OCI-LY1 (cell line): ENCODE measurements around the gene NEAT1.

ENCODE experiments used
- H2AFZ ChIP-seq: fragments of 200-600 bp; sonication (generic), shearing (Covaris generic); 2 replicates; pipeline ENCODE4 v1.6.0; 2014; ENCODE audit warnings: antibody characterized with exemption, mild to moderate bottlenecking, low read length
- H3F3A ChIP-seq: fragments of 200-600 bp; sonication (generic), shearing (Covaris generic); 2 replicates; pipeline ENCODE4 v1.6.0; 2014; ENCODE audit warnings: mild to moderate bottlenecking, antibody characterized with exemption, low read length, moderate library complexity; ENCODE audit not compliant: insufficient read depth
- H3K27ac ChIP-seq: fragments of 200-600 bp; sonication (generic); 2 replicates; pipeline ENCODE4 v1.5.1; 2014; ENCODE audit warnings: low read length, mixed run types, mild to moderate bottlenecking, low read depth; ENCODE audit not compliant: poor library complexity, severe bottlenecking
- H3K27me3 ChIP-seq: fragments of 200-600 bp; sonication (generic); 2 replicates; pipeline ENCODE4 v1.6.0; 2014; ENCODE audit warnings: antibody characterized with exemption, mild to moderate bottlenecking, low read length, moderate library complexity; ENCODE audit not compliant: insufficient read depth
- H3K36me3 ChIP-seq: fragments of 200-600 bp; sonication (generic); 2 replicates; pipeline ENCODE4 v1.6.1; 2014; ENCODE audit warnings: mild to moderate bottlenecking, antibody characterized with exemption, low read length, moderate library complexity, mixed read lengths; ENCODE audit not compliant: insufficient read depth
- H3K4me1 ChIP-seq: fragments of 200-600 bp; sonication (generic); 2 replicates; pipeline ENCODE4 v1.5.1; 2014; ENCODE audit warnings: mild to moderate bottlenecking, low read length, moderate library complexity; ENCODE audit not compliant: insufficient read depth, severe bottlenecking
- H3K4me2 ChIP-seq: fragments of 200-600 bp; sonication (generic), shearing (Covaris generic); 2 replicates; pipeline ENCODE4 v1.6.1; 2014; ENCODE audit warnings: low read length
- H3K4me3 ChIP-seq: fragments of 200-600 bp; sonication (generic); 2 replicates; pipeline ENCODE4 v1.5.1; 2014; ENCODE audit warnings: low read length, low read depth, mild to moderate bottlenecking, mixed read lengths; ENCODE audit not compliant: poor library complexity, severe bottlenecking
- H3K79me2 ChIP-seq: fragments of 200-600 bp; shearing (Covaris generic); 2 replicates; pipeline ENCODE4 v1.6.1; 2016; ENCODE audit warnings: mixed run types, low read length, mixed read lengths; ENCODE audit not compliant: insufficient read depth
- H3K9ac ChIP-seq: fragments of 200-600 bp; sonication (generic), shearing (Covaris generic); 2 replicates; pipeline ENCODE4 v1.6.1; 2014; ENCODE audit warnings: mild to moderate bottlenecking, low read length, mixed read lengths
- H3K9me2 ChIP-seq: fragments of 200-600 bp; sonication (generic), shearing (Covaris generic); 2 replicates; pipeline ENCODE4 v1.6.1; 2014; ENCODE audit warnings: low read depth, mild to moderate bottlenecking, low read length, mixed read lengths
- H3K9me3 ChIP-seq: fragments of 200-600 bp; shearing (Covaris generic); 2 replicates; pipeline ENCODE4 v1.6.1; 2014; ENCODE audit warnings: low read length, mixed read lengths
- H4K20me1 ChIP-seq: fragments of 200-600 bp; sonication (generic), shearing (Covaris generic); 2 replicates; pipeline ENCODE4 v1.6.0; 2016; ENCODE audit warnings: mild to moderate bottlenecking, low read length; ENCODE audit not compliant: insufficient read depth
- EZH2 ChIP-seq: fragments of 200-600 bp; sonication (generic), shearing (Covaris generic); IDR thresholded peaks from 2 replicates; pipeline ENCODE4 v1.8.0; 2017; ENCODE audit warnings: borderline replicate concordance, mixed run types, mild to moderate bottlenecking, antibody characterized with exemption, low read length, moderate library complexity, mixed read lengths
- TF ChIP-seq, protein P1 (sequence below): fragments of 200-600 bp; sonication (generic), shearing (Covaris generic); IDR thresholded peaks from 2 replicates; pipeline ENCODE4 v1.5.1; 2017; ENCODE audit warnings: mild to moderate bottlenecking, antibody characterized with exemption, low read length, moderate library complexity, mixed read lengths

Gene NEAT1

DNA sequence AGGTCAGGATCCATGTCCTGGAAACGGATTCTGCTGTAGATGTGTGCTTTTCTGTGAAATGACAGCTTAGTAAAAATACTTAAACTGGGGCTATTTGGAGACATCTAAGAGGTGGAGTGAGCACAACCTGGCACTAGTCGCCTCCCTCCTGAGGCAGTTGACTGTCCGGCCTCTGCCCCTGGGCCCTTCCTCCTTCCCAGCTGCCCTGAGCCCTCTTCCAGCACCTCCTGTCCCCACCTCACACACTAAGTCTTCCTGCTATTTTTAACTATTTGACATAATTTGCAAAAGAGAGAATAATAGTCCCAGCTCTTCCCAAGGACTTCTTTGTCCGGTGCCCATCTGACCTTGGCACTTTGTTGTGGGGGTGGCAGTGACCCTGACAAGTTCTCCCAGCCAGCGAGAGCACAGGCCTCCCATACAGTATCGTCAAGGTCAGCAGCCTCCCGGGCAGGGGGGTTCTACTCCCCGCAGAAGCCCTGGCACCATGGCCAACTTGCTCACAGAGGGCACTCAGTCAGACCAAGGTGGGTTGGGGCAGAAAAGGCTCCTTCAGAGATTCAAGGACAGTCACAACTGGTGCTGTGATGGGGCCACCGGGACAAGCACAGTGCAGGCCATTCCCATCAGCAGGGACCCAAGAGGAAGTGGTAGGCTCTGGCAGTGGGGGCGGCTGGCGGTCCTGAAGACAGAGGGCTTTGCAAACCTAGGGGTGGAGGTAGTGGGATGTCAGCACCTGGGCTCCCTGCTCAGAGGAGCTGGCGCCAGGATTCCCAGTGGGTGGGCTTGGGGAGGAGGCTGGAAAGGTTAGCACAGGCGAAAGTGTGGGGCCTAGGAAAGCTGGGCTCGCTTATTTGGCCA, 5.5 kb upstream of the NEAT1 start:
- H3K27ac ChIP-seq: peak overlapping the region; percentile 99

GRCh38 chr11:65417702-65418430, 4.7 kb upstream of the NEAT1 start:
- peak overlapping the region; percentile 99 for H3K9ac ChIP-seq
- peak overlapping the region; percentile 97 for H3K4me2 ChIP-seq
- peak overlapping the region; percentile 99 for H3K27ac ChIP-seq
- H3K27me3 ChIP-seq: no peaks in the 10 kb centered on the region
- peaks cover 13% of the 10 kb centered on the region; the same call in 1 of the 2 replicates for H3K36me3 ChIP-seq
- H3K9me2 ChIP-seq: no peaks in the 10 kb centered on the region
- H3K9me3 ChIP-seq: no peaks in the 10 kb centered on the region
- H4K20me1 ChIP-seq: no peaks in the 10 kb centered on the region
- H3K4me3 ChIP-seq: peak overlapping the region; percentile 63
- H3K79me2 ChIP-seq: peaks cover 7% of the 10 kb centered on the region
- H3F3A ChIP-seq: 0 out of 2 replicates have a peak, but pooled peaks cover 5% of the 10 kb centered on the region
- H2AFZ ChIP-seq: no peak overlapping the region
- H3K4me1 ChIP-seq: peaks cover 87% of the 10 kb centered on the region
- TF ChIP-seq, protein P1, sequence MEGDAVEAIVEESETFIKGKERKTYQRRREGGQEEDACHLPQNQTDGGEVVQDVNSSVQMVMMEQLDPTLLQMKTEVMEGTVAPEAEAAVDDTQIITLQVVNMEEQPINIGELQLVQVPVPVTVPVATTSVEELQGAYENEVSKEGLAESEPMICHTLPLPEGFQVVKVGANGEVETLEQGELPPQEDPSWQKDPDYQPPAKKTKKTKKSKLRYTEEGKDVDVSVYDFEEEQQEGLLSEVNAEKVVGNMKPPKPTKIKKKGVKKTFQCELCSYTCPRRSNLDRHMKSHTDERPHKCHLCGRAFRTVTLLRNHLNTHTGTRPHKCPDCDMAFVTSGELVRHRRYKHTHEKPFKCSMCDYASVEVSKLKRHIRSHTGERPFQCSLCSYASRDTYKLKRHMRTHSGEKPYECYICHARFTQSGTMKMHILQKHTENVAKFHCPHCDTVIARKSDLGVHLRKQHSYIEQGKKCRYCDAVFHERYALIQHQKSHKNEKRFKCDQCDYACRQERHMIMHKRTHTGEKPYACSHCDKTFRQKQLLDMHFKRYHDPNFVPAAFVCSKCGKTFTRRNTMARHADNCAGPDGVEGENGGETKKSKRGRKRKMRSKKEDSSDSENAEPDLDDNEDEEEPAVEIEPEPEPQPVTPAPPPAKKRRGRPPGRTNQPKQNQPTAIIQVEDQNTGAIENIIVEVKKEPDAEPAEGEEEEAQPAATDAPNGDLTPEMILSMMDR: no peak
- TF ChIP-seq EZH2: no peak

More for the DNA sequence above, 5.5 kb upstream of the NEAT1 start:
- H3K9ac ChIP-seq: peak overlapping the region; percentile 99
- no peaks in the 10 kb centered on the region for H3K9me3 ChIP-seq
- H3K27me3 ChIP-seq: no peaks in the 10 kb centered on the region
- H3K4me1 ChIP-seq: peaks cover 83% of the 10 kb centered on the region
- H3K36me3 ChIP-seq: peaks cover 14% of the 10 kb centered on the region; the same call in 1 of the 2 replicates
- H3K4me3 ChIP-seq: peak overlapping the region; percentile 63
- peak overlapping the region; percentile 97 for H3K4me2 ChIP-seq
- TF ChIP-seq, protein P1: no peak
- TF ChIP-seq EZH2: no peak
- no peak overlapping the region for H2AFZ ChIP-seq
- 0 out of 2 replicates have a peak, but pooled peaks cover 5% of the 10 kb centered on the region for H3F3A ChIP-seq
- no peaks in the 10 kb centered on the region for H4K20me1 ChIP-seq
- no peaks in the 10 kb centered on the region for H3K9me2 ChIP-seq
- H3K79me2 ChIP-seq: no peaks in the 10 kb centered on the region; the same call in 1 of the 2 replicates

DNA sequence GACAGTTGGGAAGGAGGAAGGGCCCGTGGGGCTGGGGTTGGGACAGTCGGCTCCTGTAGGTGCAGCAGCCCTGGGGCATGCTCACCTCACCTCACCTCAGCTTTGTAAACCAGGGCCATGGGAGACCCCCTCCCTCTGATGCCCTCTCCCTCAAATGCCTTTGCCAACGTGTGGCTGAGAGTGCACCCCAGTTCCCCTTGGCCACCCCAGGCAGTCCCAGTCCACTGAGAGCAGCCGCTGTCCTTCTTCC, 4.2 kb upstream of the NEAT1 start:
- 0 out of 2 replicates have a peak, but pooled peaks cover 5% of the 10 kb centered on the region for H3F3A ChIP-seq
- no peaks in the 10 kb centered on the region for H4K20me1 ChIP-seq
- no peaks in the 10 kb centered on the region for H3K9me2 ChIP-seq
- no peaks in the 10 kb centered on the region for H3K27me3 ChIP-seq
- H3K4me1 ChIP-seq: peaks cover 87% of the 10 kb centered on the region
- peak overlapping the region; percentile 99 for H3K27ac ChIP-seq
- H3K9ac ChIP-seq: peak overlapping the region; percentile 99
- no peak for TF ChIP-seq EZH2
- TF ChIP-seq, protein P1: no peak
- H3K36me3 ChIP-seq: peaks cover 15% of the 10 kb centered on the region
- H3K4me3 ChIP-seq: peak overlapping the region; percentile 63
- H3K9me3 ChIP-seq: no peaks in the 10 kb centered on the region
- no peak overlapping the region for H2AFZ ChIP-seq
- peak overlapping the region; percentile 97 for H3K4me2 ChIP-seq
- peaks cover 12% of the 10 kb centered on the region for H3K79me2 ChIP-seq
